GM20000 (cell line): ENCODE results near the gene AP1M1.

ENCODE experiments used
- DNase-seq: peaks from one replicate; pipeline ENCODE4 v3.0.0; 2012; ENCODE audit warnings: low spot score
- TF ChIP-seq, protein P1 (sequence below): IDR thresholded peaks from 2 replicates; pipeline ENCODE4 v1.5.1; 2012; ENCODE audit warnings: mild to moderate bottlenecking, control low read depth; ENCODE audit errors: extremely low read depth, missing control alignments

The AP1M1 gene

DNA sequence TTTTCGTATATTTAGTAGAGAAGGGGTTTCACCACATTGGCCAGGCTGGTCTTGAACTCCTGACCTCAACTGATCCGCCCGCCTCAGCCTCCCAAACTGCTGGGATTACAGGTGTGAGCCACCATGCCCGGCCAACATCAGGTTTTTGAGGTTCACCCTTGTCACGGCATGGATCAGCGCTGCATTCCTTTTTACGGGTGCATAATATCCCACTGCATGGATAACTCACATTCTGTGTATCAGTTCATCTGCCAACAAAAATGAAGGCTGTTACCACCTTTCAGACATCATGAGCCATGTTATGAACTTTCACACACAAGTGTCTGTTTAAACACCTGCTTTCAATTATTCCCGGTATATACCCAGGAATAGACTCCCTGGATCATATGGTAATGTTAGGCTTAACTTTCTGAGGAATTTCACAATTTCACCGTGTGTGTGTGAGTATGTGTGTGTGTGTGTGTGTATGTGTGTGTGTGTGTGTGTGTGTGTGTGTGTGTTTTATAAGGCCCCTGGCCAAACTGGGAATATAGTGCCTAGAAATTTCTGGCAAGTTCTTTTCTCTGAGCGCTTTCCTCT lies 52.2 kb downstream of the AP1M1 start:
- DNase-seq, result no peak
- TF ChIP-seq, protein P1, sequence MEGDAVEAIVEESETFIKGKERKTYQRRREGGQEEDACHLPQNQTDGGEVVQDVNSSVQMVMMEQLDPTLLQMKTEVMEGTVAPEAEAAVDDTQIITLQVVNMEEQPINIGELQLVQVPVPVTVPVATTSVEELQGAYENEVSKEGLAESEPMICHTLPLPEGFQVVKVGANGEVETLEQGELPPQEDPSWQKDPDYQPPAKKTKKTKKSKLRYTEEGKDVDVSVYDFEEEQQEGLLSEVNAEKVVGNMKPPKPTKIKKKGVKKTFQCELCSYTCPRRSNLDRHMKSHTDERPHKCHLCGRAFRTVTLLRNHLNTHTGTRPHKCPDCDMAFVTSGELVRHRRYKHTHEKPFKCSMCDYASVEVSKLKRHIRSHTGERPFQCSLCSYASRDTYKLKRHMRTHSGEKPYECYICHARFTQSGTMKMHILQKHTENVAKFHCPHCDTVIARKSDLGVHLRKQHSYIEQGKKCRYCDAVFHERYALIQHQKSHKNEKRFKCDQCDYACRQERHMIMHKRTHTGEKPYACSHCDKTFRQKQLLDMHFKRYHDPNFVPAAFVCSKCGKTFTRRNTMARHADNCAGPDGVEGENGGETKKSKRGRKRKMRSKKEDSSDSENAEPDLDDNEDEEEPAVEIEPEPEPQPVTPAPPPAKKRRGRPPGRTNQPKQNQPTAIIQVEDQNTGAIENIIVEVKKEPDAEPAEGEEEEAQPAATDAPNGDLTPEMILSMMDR, result no peak

DNA sequence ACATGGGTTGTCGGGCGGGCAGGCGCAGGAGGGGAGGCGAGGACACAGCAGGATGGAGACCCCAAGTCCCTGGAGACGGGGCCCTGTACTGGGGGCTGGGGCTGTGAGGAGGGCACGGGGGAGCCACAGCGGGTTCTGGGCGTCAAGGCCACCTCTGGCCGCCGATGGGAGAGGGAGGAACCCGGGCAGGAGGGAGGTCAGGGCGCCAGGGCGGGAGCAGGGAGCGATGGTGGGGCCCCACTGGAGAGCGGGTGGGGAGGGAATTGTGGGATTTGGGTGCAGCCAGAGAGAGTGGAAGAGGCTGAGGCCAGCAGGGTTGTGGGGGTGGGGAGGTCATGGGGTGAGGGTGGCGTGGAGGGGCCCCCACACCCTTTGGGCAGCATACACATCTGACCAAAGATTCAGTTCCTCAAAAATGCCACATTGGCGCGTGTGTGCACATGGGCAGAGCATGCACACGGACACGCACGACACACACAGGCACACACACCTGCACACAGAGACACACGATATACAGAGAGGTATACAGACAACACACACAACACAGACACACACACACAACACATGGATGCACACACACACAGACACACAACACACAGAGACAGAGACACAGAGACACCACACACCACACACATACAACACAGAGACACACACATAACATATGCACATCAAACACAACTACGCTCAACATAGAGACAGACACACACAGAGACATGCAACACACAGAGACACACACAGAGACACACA lies 54.9 kb downstream of the AP1M1 start:
- no peak for DNase-seq

DNA sequence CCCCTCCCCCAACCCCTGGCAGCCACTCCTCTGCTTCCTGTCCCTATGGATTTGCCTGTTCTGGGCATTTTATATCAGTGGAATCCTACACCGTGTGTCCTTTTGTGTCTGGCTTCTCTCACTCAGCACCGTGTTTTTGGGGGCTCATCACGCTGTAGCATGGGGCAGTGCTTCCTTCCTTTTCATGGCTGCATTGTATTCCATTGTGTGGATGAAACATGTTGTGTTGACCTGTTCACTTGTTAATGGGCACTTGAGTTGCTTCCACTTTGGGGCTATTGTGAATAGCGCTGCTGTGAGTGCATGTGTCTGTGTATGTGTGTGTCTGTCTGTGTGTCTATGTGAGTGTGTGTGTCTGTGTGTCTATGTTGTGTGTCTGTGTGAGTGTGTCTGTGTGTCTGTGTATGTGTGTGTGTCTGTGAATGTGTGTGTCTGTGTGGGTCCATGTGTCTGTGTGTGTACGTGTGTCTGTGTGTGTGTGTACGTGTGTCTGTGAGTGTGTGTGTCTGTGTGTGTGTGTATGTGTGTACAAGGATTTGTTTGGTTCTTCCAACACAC lies 57.2 kb downstream of the AP1M1 start:
- DNase-seq, result no peak
- TF ChIP-seq, protein P1, result no peak

More for the DNA sequence above, 54.9 kb downstream of the AP1M1 start:
- TF ChIP-seq, protein P1, result no peak

DNA sequence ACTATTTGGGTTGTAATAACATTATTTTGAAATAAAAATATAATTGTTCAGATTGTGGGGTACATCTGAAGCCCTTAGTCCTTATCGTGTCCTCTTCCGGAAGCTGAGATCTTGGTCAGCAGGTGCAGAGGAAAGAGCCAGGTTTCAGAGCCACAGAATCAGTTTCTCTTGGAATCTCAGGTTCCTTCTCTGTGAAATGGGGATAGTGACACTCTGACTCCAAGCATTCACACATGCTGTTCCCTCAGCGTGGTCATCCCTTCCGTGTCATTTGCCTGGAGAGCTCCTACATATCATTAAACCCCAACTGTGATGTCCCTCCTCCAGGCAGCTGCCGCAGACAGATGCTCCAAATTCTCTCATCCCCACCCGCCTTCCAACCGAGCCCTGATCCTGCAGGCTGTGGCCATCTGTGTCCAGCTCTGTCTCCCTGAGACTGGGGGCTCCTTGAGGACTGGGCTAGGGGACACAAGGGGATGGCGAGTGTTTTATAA lies 59.8 kb downstream of the AP1M1 start:
- TF ChIP-seq, protein P1, result no peak
- no peak for DNase-seq

DNA sequence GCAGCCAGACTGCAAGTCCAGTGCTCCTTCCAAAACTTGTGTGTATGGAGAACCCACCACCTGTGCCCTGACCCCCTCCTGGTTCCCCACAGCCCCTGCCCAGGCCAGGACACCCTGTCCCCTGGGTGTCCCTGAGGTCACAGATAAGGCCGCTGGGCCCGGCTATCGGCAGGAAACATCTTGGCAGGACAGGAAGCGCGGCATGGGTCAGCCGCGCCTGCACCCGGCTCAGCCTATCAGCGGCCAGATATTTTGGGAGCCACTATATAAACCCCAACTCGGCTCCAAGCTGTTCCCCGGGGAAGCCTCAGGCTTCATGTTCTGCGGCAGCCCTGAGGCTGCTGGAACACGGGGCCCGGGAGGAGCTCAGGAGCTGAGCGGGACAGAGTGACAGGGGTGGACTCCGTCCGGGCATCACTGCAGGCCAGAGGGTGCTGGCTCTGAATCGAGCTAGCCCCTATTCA lies 60.8 kb downstream of the AP1M1 start:
- TF ChIP-seq, protein P1, result no peak
- no peak for DNase-seq

DNA sequence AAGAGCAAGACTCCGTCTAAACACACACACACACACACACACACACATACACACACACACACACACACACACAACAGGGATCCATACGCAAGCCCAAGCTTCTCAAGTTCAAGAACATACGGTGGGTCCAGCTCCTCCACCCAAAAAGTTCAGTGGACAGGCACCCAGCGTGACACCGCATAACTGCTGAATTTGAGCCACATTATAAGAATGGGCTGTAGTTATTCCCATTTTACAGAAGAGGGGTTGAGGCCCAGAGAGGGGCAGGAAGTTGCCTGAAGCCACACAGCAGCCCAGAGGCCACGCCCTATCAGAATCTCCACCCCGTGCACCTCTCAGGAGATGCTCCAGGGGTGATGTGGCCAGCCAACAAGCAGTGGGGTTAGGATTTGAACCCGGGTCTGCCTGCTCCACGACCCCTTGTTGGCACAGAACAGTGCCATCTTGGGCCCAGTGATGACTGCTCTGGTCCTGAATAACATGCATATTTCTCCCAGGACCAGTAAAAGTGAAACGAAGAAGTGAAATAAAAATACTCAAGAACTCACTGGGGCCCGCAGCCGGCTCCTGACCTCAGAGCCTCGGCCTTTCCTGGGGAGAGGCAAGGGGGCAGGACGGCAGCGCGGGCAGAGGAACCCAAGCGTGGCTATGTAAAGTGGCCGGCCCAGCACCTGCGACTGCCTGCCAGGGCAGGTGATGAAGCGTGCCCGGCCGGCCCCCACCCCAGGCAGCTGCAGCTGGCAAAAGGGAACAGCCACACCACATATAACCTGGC lies 61.9 kb downstream of the AP1M1 start:
- TF ChIP-seq, protein P1, result no peak
- DNase-seq, result peak; percentile 62
